IMR-90 (cell line): ENCODE results near the gene CT45A8. TPM values are rescaled to one million over a fixed set of nuclear protein-coding genes. Genes with fewer than 3 reads are reported as not detected.

ENCODE experiments used
- polyA plus RNA-seq, 3 experiments: library from polyadenylated mRNA; depleted of rRNA; stranded (reverse); fragments of >200 nt; gene quantifications; 2 replicates each; pipeline ENCODE4 v1.2.3, GENCODE V29; 2012; ENCODE audit warnings: low replicate concordance in 1 of 3
- total RNA-seq: library from RNA; depleted of rRNA; stranded (reverse); fragments of >200 nt; gene quantifications from 2 replicates; pipeline ENCODE4 v1.2.3, GENCODE V29; 2012; rRNA removed

CT45A8 gene
- total and polyA plus RNA-seq, 2 of the 4 experiments (the other 2 are of a cell fraction), result not detected

Other genes starting within 250 kb of the CT45A8 start
- not detected in 2 replicates for gene CT45A1, start 140.9 kb downstream of the CT45A8 start, total RNA-seq
- not detected in 2 replicates for gene CT45A1, start 140.9 kb downstream of the CT45A8 start, polyA plus RNA-seq (2012; rRNA removed)
- gene CT45A3, start 86.3 kb downstream of the CT45A8 start, total RNA-seq, result not detected in 2 replicates
- not detected in 2 replicates for gene CT45A3, start 86.3 kb downstream of the CT45A8 start, polyA plus RNA-seq (2012; rRNA removed)
- not detected in 2 replicates for gene CT45A5, start 69.0 kb downstream of the CT45A8 start, total RNA-seq
- not detected in 2 replicates for gene CT45A5, start 69.0 kb downstream of the CT45A8 start, polyA plus RNA-seq (2012; rRNA removed)
- not detected in 2 replicates for gene CT45A6, start 51.8 kb downstream of the CT45A8 start, total RNA-seq
- gene CT45A6, start 51.8 kb downstream of the CT45A8 start, polyA plus RNA-seq (2012; rRNA removed), result not detected in 2 replicates
- gene CT45A2, start 34.5 kb downstream of the CT45A8 start, total RNA-seq, result not detected in 2 replicates
- not detected in 2 replicates for gene CT45A2, start 34.5 kb downstream of the CT45A8 start, polyA plus RNA-seq (2012; rRNA removed)
- gene CT45A7, start 17.3 kb downstream of the CT45A8 start, total RNA-seq, result not detected in 2 replicates
- not detected in 2 replicates for gene CT45A7, start 17.3 kb downstream of the CT45A8 start, polyA plus RNA-seq (2012; rRNA removed)
- gene CT45A9, start 17.3 kb upstream of the CT45A8 start, total RNA-seq, result not detected in 2 replicates
- gene CT45A9, start 17.3 kb upstream of the CT45A8 start, polyA plus RNA-seq (2012; rRNA removed), result not detected in 2 replicates
- gene CT45A10, start 38.9 kb upstream of the CT45A8 start, total RNA-seq, result not detected in 2 replicates
- gene CT45A10, start 38.9 kb upstream of the CT45A8 start, polyA plus RNA-seq (2012; rRNA removed), result not detected in 2 replicates
- gene SAGE1, start 39.2 kb upstream of the CT45A8 start, total RNA-seq, result not detected in 2 replicates
- not detected in 2 replicates for gene SAGE1, start 39.2 kb upstream of the CT45A8 start, polyA plus RNA-seq (2012; rRNA removed)
- gene MMGT1, start 119.5 kb upstream of the CT45A8 start, total RNA-seq, result 7.5 and 18.6 TPM in 2 replicates
- gene MMGT1, start 119.5 kb upstream of the CT45A8 start, polyA plus RNA-seq (2012; rRNA removed), result 6.5 and 8.1 TPM in 2 replicates
- 19.0 and 25.0 TPM in 2 replicates for gene SLC9A6, start 130.9 kb upstream of the CT45A8 start, total RNA-seq
- 5.2 and 6.9 TPM in 2 replicates for gene SLC9A6, start 130.9 kb upstream of the CT45A8 start, polyA plus RNA-seq (2012; rRNA removed)